GM19240 (cell line): ENCODE data around the gene PHAX.
"Not testable (repeated sequence)": the region's sequence is repeated elsewhere in the genome, so short reads cannot be mapped to it uniquely, and the experiment has no call there.

Experiments
- DNase-seq: peaks from one replicate; pipeline ENCODE4 v3.0.0; 2011; ENCODE audit warnings: low spot score; ENCODE audit not compliant: insufficient read length

Gene PHAX

GRCh38 chr5:126600631-126601511 is at the start of gene PHAX:
Gene PHAX (plus strand): TSS chr5:126600947. CDS start chr5:126600963, 16 bp downstream.
- peak; percentile 71 for DNase-seq

DNA sequence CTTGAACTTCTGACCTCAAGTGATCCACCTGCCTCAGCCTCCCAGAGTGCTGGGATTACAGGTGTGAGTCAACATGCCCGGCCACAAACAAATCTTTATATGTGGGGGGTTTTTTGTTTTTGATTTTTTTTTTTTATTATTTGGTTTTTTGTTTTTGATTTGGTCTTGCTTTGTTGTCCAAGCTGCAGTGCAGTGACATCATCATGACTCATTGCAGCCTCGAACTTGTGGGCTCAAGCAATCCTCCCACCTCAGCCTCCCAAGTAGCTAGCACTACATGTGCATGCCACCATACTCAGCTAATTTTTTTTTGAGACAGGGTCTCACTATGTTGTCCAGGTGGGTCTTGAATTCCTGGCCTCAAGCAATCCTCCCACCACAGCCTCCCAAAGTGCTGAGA is 48.1 kb upstream of the PHAX start:
- no peak for DNase-seq

GRCh38 chr5:126555101-126555500 is 45.6 kb upstream of the PHAX start:
- DNase-seq, result not testable (repeated sequence)

DNA sequence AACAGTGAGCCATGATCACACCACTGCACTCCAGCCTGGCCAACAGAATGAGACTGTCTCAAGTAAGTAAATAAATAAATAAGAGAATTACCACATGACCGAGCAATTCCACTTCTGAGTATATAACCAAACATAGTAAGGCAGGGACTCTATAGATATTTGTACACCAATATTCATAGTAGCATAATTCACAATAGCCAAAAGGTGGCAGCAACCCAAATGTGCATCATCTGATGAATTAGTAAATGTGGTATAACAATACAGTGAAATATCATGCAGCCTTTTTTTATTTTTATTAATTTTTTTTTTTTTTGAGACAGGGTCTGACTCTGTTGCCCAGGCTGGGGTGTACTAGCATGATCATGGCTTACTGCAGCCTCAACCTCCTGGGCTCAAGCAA is 38.8 kb upstream of the PHAX start:
- DNase-seq, result no peak

- no peak for DNase-seq
These were observed 37.9 kb upstream of the PHAX start for GRCh38 chr5:126562823-126563222.

GRCh38 chr5:126568206-126568755 is 32.5 kb upstream of the PHAX start:
- DNase-seq, result no peak

- no peak for DNase-seq
These were observed 25.1 kb upstream of the PHAX start for GRCh38 chr5:126575644-126576043.

- DNase-seq, result no peak
These were observed 23.8 kb upstream of the PHAX start for GRCh38 chr5:126576974-126577373.

GRCh38 chr5:126577415-126577814 is 23.3 kb upstream of the PHAX start:
- no peak for DNase-seq

DNA sequence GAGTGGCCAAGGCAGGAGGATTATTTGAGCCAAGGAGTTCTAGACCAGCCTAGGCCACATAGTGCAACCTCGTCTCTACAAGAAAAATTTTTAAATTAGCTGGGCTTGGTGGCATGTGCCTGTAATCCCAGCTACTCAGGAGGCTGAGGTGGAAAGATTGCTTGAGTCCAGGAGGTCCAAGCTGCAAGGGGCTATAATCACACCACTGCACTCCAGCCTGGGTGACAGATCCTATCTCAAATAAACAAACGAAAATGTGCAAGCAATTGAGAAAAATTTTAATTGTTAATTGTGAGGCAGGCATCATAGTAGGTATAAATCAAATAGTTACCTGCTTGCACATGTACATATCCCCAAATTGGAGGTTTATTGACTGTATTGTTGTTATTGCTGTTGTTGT is 21.0 kb upstream of the PHAX start:
- no peak for DNase-seq

DNA sequence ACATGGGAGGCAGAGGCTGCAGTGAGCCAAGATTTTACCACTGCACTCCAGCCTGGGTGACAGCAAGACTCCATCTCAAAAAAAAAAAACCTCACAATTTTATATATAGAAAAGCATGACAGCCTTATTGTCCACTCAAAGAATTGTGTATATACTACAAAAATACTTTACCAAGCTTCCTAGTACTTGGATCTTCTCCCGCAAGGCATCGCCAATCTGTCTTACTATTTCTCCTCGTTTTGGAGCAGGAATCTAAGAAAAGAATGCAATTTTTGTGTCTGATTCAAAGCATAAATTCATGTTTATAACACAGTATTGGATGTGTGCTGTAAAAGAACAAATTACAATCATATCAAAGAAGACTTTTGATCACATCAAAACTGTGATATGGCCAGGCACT is 17.0 kb upstream of the PHAX start:
- DNase-seq, result no peak

DNA sequence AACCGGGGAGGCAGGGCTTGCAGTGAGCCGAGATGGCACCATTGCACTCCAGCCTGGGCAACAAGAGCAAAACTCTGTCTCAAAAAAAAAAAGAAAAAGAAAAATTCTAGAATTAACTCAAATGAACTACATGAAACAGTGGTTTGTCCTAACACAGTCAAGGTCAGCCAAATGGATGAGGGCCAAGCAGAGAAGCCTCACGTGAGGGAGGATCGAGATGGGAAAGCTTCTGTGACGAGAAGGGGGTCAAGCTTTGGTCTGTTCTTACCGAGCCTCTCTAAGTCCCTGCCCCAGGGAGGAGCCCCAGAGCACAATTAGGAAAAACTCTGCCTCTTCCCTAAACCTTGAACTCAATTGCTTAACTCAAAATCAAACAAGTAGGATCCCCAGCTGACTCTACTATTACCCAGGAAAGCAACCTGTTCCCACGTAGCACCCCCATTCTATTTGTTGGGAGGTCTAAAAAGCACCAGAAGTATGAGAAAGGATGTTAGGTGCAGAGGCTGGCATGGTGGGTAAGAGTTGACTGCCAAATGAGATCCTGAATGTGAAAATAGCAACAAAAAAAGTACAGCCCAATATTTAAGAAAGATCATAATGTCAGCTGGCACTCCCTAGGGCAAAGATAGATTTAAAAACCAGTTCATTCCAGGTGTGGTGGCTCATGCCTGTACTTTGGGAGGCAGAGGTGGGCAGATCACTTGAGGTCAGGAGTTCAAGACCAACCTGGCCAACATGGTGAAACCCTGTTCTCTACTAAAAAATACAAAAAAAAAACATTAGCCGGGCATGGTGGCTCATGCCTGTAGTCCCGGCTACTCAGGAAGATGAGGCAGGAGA is 13.0 kb upstream of the PHAX start:
- no peak for DNase-seq

- no peak for DNase-seq
These were observed 11.0 kb upstream of the PHAX start for GRCh38 chr5:126589536-126590297.

DNA sequence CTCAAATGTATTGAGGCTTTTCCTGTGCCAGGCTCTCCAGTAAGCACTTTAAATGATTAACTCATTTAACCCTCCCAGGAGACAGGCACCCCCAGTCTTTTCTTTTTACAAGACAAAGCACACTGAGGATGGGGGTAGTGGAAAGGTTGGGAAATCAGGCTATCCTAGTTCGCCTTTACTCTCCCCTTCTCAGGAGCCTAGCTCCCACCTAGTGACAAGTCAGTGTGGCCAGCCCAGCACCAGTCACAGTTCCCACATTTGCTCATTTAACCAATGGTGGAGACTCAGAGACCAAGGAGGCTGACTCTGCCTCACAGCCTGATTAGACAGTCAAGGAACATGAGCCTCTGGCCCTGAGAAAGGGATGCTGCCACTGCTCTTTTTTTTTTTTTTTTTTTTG is 9.2 kb upstream of the PHAX start:
- DNase-seq, result no peak

- peak; percentile 33 for DNase-seq
These were observed 5.8 kb upstream of the PHAX start, which contains the start of gene ALDH7A1 for GRCh38 chr5:126594748-126595485. Gene ALDH7A1 (minus strand): TSS chr5:126595219. CDS start chr5:126595198, 21 bp downstream.

GRCh38 chr5:126595486-126596083 is 5.2 kb upstream of the PHAX start:
- DNase-seq, result no peak

GRCh38 chr5:126597156-126597555 is 3.6 kb upstream of the PHAX start:
- DNase-seq, result no peak

- DNase-seq, result no peak
These were observed 1.2 kb upstream of the PHAX start for GRCh38 chr5:126599499-126599898.

DNA sequence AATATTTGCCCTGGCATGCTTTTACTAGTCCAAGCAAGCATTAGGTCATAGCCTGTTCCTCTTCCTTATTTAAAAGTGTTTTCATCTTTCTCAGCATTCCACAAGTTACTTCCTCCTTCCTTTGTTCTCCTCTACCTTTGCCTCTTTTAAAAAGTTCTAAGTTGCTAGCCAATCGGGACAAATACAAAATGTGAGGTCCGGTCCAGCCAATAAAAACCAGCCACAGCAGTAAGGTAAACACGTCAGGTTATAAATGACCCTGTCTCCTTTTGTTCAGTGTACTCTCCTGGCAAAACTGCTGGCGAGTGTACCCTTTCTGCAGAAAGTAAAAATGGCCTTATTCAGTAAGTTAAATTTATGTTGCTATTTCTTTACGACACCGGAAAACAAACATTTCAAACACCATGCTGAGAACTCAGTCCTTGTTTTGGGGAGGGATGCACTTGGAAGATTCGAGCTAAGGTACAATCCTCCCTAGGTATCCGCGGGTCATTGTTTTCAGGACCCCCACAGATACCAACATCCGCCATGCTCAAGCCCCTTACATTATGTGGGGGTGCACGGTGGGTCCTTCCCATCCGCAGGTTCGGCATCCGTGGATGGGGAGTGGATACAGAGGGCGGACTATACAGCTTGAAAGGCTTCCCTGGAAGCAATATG is 646 bp upstream of the PHAX start:
- DNase-seq, result not testable (repeated sequence)
